NOMO-1 (cell line): ENCODE measurements around the gene SAPCD2.

Experiments used
- DNase-seq, 2 experiments: peaks; one replicate each; lab custom pipeline; 2025; ENCODE audit not compliant: unreplicated experiment in 2 of 2; lab: John Stamatoyannopoulos, UW

SAPCD2 gene

DNA sequence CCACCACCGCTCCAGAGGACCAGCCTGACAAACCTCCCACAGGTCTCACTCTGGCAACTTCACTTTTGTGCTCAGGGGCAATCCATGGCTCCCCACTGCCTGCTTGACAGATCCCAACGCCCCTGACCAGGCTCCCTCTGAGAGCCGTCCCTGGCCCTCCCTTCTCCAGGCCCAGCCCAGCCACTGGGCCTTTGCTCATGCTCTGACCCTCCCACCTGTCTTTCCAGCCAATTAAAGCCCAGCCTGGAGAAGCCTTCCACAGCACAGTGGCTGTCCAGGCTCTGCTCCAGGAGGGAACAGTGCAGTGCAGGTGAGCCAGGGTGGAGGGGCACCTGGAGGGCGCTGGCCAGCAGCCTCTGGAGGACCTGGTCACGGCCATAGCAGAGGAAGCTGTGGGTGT is 19.8 kb downstream of the SAPCD2 start:
- no peak for DNase-seq

DNA sequence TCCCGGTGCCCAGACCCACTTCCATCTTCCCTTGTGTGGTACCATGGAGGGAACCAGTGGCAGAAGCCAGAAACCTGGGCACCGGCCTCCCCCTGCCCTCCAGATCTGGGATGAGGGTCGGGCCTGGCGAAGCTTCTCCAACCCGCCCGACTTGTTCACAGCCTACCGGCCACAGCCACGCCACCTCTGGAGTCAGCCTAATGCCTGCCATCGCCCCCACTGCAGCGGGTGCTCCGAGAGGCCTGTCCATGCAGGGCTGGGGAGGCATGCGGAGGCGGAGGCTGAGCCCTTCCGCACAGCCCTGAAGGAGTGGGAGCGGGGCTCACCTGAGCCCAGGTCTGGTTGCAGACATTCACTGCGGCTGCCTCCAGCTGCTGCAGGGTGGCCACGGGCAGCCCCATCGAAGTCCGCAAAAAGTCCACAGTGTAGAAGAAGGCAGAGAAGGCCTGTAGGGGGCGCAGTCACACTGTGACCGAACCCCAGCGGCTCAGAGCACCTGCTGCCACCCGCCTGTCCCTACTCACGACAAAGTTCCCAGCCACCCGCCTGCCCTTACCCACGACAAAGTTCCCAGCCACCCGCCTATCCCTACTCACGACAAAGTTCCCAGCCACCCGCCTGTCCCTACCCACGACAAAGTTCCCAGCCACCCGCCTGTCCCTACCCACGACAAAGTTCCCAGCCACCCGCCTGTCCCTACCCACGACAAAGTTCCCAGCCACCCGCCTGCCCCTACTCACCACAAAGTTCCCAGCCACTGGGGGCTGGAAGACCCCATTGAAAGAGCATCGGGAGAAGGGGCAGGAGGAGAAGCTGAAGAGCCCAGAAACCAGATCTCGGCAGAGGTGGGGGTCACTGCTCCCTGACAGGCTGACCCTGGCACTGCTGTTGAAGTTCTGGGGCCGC is 20.6 kb downstream of the SAPCD2 start:
- DNase-seq: peak; percentile 69 to 71

DNA sequence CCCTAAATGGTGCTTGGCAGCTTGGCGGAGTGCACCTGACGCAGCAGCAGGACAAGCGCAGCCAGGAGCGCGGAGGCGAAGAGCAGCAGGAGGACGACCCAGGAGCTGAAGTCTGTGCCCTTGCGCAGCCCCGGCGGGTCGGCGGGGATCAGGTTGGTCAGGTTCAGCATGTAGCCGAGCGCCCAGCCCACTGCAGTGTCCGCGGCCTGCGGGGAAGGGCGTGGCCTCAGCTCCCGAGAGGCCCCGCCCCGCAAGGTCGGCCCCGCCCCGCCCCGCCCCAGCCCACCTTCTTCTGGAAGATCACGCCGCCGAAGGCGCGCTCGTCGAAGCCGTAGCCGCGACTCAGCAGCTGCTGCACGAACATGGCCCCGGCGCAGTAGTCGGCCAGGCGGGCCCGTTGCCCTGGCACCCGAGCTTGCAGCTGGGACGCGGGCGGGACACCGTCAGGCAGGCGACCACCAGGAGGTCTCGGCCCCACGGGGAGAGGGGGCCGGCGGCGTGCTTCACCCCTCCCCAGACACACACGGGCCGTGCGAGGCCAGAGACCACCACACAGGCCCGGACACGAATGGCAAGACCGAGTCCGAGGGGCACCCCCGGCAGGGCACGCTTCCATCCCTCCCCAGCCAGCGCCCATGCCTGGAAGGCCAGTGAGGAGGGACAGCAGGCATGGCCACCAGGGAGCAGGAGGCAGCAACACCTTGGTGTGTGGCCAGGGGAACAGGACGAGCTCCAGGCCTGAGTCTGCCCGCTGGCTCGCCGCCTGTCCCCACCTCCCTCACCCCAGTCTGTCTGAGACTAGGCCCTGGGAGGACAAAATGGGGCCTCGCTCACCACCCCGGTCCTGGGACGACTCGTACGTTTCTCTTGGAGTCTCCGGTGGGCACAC is 21.5 kb downstream of the SAPCD2 start:
- DNase-seq: no peak

DNA sequence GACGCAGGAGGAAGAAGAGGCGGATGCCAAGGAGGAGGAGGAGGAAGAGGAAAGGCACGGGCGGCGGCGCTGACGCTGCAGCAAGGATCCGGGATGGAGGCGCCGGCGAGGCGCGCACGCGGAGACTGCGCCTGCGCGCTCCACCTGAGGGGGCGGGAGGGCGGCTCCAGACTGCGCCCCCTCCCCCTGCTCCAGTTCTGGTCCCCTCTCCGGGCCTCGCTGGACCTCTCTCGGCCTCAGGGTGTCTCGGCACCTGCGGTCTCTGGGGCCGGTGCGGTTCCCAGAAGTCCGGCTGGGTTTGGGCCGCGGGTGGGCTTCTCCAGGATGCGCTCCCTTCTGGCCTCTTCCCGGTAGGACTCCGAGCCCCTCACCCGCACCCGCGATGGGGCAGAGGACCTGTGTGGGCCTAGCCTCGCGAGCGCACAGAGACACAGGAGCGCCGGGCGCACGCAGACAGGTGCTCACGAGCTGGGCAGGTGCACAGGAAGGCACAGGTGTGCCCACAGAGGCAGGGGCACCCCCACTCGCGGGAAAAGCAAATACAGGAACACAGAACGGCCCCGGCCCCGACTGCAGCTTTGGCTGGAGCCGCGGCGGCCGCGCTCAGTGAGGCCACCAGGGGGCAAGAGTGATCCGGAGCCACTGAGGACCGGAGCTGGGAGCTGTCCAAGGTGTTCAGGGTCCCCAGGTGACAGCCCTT is 24.1 kb downstream of the SAPCD2 start, which contains the start of gene NPDC1:
NPDC1 (minus strand) TSS at position 90 of the 700 bp plus-strand sequence. CDS start 188 bp downstream, outside the sequence.
- peak; percentile 70 to 79 for DNase-seq

DNA sequence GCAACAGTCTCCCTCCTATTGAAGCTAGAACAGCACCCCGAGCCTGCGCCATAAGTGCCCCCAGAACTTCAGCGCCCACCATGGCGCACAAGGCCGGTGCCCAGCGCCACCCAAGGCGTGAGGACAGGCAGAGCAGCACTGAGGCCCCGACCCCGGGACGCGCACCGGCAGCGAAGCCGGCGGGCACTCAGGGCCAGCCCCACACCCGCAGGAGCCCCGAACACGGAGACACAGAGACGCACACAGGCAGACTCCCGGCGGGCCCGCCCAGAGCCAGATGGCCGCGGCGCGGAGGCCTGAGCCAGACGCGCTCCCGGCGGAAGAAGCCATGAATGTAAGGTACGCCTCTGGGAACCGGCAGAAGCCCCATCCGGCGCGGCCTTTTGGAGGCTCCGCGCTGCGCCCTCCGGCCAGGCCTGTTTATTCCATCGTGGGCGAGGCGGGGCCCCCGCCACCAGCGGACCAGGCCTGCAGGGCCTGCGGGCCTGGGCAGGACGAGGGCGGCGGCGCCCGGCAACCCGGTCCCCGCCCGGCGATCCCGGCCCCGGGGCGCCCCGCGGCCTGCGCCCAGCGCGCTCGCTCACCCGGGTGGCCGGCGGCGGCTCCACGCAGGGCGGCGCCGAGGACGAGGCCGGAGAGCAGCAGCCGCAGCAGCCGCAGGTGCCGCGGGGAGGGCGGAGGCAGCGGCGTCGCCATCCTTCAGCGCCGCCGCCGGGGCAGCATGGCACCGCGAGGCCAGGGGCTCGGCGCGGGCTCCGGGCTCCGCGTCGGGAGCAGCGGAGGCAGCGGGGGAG is 24.9 kb downstream of the SAPCD2 start:
- DNase-seq: no peak

DNA sequence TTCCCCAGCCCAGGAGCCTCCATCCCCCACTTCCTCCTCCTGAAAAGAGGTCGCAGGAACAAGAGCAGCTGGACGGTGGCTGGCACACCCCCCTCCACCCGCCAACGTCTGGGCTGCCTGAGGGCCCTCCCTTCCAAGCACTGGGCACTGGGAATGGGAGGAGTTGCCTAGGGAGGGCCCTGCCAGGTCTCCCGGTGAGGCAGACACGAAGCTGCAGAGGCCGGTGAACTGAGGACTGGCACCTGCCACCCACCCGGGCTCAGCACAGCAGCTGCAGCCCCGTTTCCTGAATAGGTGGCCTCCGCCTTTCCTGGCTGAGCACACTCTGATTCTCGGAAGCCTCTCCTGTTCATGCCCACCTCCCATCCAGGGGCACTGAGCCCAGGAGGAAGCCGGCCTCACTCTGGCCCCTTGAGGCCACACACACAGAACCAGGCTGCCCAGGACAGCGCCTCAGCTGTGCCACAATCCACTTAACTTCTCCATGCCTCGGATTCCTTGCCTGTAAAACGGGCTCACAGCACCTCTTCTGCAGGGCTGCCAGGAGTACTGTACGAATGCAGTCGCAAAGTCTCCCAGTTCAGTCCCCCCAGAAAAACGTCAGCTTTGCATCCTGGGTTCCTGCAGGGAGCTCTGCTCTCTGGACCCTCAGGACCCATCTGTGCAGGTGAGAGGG is 25.7 kb downstream of the SAPCD2 start:
- no peak for DNase-seq

DNA sequence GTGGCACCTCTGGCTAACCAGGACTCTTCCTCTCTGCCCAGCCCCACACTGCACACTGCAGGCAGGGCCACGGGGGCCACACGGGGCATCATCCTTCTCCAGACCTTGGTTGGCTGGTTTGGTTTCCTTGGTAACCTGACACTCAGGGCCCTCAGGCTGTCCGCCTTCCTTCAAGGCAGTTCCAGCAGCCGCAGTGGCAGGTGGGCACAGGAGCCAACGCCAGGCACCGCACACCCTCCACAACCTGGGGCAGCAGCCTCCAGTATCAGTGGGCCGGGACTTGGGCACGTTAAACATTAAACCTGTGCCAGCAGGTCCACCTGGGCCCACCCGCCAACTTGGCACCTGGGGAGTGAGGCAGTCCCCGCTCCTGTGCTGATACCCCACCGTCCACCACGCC is 26.3 kb downstream of the SAPCD2 start:
- no peak for DNase-seq

DNA sequence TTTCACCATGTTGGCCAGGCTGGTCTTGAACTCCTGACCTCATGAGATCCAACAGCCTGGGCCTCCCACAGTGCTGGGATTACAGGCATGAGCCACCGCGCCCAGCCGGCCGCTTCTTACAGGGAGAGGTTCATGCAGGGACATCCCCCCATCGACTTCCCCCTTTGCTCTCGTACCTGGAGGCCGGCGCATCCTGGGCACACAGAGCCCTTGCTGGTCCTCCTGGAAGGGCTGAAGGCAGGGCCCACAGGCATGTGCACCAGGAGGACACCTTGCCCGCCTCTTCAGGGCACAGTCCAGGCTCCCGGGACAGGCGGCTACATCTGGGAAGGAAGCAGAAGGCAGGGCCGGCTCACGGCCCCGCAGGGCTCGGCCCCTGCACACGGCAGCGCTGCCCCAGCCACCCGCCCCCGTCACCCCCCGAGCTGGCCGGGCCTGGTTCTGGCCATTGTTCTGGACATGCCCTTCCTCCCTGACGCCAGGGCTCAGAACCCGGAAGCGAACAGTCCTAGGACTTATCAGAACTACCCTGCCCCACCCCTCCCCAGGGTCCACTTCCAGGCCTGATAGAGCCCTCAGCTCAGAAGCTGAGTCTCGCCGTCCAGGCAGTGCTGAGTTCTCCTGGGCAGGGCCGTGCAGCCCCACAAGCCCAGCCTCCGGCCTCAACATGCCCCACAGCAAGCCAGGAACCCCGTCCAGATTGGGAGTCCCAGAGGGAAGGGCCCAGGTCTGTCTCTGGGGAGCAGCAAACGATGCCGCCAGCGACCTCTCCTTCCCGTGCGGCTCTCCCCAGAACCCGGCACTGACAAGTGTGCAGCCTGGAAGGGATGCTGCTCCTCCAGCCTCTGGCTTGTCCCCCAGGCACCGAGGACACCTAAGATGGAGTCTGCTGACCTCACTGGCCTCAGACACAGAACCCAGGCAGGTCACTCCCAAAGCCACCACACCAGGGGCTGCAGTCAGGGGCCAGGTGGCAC is 27.3 kb downstream of the SAPCD2 start:
- no peak for DNase-seq

DNA sequence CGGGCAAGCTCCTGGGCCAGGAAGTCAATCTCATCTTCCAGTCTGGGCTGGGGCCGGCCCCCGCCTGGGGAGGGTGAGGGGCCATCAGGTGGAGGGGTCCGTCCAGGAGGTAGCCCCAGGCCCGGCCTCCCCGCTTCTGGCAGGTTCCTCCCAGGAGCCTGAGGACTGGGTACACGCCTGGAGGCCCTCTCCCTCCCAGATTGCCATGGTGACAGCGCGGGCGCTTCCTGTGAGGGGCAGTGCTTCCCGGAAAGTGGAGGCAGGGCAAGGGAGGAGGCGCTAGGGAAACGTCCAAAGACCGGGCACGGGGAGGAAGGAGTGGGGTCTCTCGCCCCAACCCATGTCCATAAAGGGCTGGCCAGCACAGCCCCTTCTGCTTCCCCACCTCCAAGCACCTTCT is 29.2 kb downstream of the SAPCD2 start:
- DNase-seq: no peak

DNA sequence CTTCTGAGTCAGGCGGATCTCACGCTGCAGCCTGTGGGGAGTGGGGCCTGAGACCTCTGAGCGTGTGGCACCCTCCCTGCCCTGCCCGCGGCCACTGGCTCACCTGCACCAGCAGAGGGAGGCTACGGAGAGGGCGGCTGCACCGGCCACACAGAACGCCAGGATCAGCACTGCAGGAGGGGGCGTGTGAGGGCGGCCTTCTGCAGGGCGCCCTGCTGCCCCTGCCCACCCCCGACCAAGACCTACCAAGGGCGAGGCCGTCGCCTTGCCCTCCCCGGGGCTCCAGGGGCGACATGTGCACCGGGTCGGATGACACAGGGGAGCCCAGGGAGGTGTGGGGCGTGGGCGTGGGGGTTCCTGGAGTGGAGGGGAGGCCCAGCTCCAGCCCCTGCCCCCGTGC is 29.8 kb downstream of the SAPCD2 start:
- no peak for DNase-seq

DNA sequence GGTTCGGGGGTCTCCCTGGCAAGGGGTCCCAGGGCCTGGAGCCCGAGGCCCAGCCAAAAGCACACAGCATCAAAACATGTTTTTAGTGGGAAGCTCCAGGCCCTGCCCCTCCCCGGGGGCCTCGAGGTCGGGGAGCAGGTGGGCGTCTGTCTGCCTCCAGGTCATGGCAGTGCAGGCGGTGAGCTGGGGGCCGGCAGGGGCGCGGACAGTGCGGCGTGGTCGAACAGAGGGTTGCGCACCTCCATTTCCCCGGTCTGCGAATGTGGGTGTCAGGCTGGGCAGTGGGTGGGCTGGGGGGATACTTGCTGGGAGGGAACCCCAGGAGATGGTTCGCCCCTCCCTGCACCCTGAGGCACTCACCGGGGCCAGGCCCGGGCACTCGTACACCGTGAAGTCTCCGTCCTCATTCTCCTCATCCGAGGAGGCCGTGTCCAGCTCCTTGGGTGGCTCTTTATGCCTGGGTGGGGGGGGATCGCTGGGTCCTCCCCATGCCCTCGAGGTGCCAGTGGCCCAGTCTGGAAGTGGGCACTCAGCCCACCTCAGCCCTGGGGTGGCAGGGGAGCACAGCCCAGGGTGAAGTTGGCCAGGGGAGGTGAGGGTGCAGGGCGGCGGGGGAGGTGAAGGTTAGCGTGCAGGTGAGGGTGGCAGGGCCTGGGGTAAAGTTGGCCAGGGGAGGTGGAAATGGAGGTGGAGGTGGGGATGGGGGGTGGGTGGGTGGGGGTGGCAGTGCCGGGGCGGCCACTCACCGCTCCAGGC is 30.6 kb downstream of the SAPCD2 start:
- DNase-seq: no peak

DNA sequence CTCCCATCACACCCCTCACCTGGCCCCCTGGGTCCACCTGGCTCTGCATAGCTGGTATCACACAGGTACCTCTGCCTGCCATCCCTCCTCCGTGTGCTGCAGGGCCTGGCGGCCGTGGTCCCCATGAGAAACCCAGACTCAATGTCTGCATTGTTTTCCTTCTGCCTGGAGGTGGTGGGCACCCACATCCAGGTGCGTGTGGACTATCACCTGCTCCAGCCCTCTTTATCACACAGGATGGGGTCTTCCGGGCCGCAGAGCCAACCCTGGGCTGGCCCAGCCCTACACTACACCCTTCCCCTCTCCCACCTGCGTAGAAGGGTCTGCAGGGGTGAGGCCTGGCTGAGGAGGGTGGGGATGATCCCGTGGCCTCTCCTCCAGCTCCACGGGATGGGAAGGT is 31.4 kb downstream of the SAPCD2 start:
- DNase-seq: no peak

DNA sequence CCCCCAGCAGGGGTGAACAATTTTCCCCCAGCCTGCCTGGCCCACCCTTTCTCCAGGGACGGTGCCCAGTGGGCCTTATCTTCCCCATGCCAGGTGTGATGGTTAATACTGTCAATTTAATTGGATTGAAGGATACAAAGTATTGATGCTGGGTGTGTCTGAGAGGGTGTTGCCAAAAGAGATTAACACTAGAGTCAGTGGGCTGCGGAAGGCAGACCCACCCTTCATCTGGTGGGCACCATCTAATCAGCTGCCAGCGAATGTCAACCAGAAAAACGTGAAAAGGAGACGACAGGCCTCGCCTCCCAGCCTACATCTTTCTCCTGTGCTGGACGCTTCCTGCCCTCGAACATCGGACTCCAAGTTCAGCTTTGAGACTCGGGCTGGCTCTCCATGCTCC is 32.9 kb downstream of the SAPCD2 start:
- no peak for DNase-seq

DNA sequence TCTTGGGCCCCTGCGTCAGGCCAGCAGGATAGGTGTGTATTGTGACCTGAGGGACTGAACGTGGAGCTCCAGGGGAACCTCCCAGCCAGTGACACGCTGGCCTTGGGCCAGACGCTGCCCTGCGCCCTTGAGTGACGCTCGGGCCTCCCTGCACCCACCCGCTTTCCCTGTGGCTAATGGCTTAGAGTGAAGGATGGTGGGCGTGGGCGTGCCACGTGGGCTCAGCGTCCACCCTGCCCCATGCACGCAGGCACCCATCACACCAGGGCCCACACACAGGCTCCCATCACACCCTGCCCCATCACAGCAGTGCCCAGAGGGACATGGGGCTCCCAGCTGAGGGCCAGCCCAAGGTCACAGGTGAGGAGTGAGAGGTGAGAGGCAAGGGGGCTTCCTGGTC is 33.3 kb downstream of the SAPCD2 start:
- no peak for DNase-seq

DNA sequence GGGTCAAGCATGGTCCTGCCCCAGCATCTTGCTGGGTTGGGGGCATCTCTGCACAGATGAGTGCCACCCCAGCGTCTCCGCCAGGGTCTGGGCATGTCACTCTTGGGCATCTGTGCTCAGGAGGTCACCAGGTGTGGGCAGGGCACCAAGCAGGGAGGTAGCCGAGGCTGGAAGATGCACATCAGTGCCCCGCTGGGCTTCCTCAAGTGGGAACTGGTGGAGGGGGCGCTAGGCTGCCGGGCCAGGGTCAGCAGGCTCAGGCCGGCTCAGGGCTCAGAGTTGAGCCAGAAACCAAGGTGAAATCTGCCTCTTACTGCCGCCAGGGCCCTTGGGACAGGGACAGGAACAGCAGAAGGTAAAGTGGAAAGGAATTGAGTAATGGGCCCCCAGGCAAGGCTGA is 34.4 kb downstream of the SAPCD2 start:
- DNase-seq: no peak

DNA sequence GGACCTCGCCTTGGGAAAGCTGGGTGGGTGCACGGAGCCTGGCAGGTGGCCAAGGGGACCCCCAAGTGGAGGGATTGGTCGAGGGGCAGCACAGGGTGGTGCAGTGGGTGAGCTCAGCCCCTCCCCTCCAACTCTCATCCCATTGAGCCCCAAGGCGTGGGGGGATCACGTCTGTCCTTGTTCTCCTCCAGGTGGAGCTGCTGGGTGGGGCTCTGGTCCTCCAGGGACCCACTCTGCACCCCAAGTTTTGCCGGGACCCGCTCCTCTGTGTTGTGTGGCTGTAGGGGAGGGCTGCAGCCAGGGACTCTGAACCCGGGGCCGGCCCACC is 34.9 kb downstream of the SAPCD2 start:
- DNase-seq: no peak

DNA sequence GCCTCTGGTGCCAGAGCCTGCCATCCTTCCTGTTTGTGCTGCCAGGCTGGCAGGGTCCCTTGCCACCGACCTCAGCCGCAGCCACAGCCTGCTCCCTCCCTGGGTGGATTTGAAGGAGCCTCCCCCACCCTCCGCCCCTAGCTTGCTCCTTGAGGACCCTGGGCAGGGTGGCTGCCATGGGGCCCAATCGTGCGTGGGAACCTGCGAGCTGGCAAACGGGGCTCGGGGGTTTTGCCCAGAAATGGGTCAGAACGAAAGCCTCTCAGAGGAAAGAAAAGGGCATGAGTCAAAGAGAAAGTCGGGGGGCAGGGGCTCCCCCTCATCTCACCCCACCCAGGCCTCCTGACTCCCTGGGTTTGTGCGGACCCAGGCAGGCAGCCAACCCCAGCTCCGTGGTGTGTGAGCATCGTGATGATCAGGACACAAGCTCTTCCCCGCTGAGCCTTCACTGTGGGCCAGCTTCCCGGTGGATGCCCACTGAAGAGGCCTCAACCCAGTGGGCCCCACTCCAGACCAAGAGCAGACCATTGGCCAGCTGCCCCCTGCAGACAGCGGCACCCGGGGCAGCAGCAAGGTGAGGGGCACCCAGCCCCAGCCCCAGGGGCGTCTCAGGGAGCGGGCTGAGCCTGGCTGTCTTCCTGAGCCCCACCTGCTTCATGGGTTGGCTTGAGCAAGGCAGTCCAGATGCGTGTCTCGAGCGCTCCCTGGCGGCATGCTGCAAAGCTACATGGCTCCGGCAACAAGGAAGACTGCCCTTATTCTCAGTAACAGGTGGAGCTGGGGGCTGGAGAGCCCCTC is 35.4 kb downstream of the SAPCD2 start:
- DNase-seq: peak; percentile 86 to 90
